ENCODE results near the gene TPCN1.
A peak's percentile ranks its signal among the peaks of the same experiment; 100 is the strongest.

The TPCN1 gene

GRCh38 chr12:113214895-113215400 lies 6.3 kb upstream of the TPCN1 start:
- no peak overlapping the region for H3K4me3 ChIP-seq (ENCODE audit: severe bottlenecking)
- DNase-seq (ENCODE audit: low spot score), result no peak
- H3K4me1 ChIP-seq (ENCODE audit: insufficient read depth, poor library complexity, severe bottlenecking), result peaks cover 21% of the 10 kb centered on the region
- H3K9me3 ChIP-seq (ENCODE audit: severe bottlenecking), result no peaks in the 10 kb centered on the region
- TF ChIP-seq CTCF (IDR thresholded peaks at IDR 0.05; ENCODE audit: poor library complexity, severe bottlenecking), result peak; percentile 15
- peak; percentile 91 for ATAC-seq (ENCODE audit: low read depth)
- H3K36me3 ChIP-seq (ENCODE audit: low read depth), result no peaks in the 10 kb centered on the region
- peak overlapping the region; percentile 74 for H3K27ac ChIP-seq (ENCODE audit: poor library complexity, severe bottlenecking)
- no peaks in the 10 kb centered on the region for H3K27me3 ChIP-seq (ENCODE audit: insufficient read depth, poor library complexity, severe bottlenecking)

- H3K4me1 ChIP-seq (ENCODE audit: insufficient read depth, poor library complexity, severe bottlenecking), result peaks cover 21% of the 10 kb centered on the region
- H3K9me3 ChIP-seq (ENCODE audit: severe bottlenecking), result no peaks in the 10 kb centered on the region
- H3K4me3 ChIP-seq (ENCODE audit: severe bottlenecking), result no peak overlapping the region
- H3K27ac ChIP-seq (ENCODE audit: poor library complexity, severe bottlenecking), result peak overlapping the region; percentile 74
- H3K36me3 ChIP-seq (ENCODE audit: low read depth), result no peaks in the 10 kb centered on the region
- no peaks in the 10 kb centered on the region for H3K27me3 ChIP-seq (ENCODE audit: insufficient read depth, poor library complexity, severe bottlenecking)
- no peak for TF ChIP-seq CTCF (IDR thresholded peaks at IDR 0.05; ENCODE audit: poor library complexity, severe bottlenecking)
- DNase-seq (ENCODE audit: low spot score), result no peak
- ATAC-seq (ENCODE audit: low read depth), result no peak
Measured at GRCh38 chr12:113216027-113216426, 5.2 kb upstream of the TPCN1 start.

- peak overlapping the region; percentile 42 for H3K4me3 ChIP-seq (ENCODE audit: severe bottlenecking)
- no peaks in the 10 kb centered on the region for H3K9me3 ChIP-seq (ENCODE audit: severe bottlenecking)
- H3K27me3 ChIP-seq (ENCODE audit: insufficient read depth, poor library complexity, severe bottlenecking), result no peaks in the 10 kb centered on the region
- DNase-seq (ENCODE audit: low spot score) (no peak), ATAC-seq (ENCODE audit: low read depth) (no peak; the same call in 2 of the 3 replicates)
- 0 out of 2 replicates have a peak, but pooled peaks cover 7% of the 10 kb centered on the region for H3K36me3 ChIP-seq (ENCODE audit: low read depth)
- no peak for TF ChIP-seq CTCF (IDR thresholded peaks at IDR 0.05; ENCODE audit: poor library complexity, severe bottlenecking)
- H3K4me1 ChIP-seq (ENCODE audit: insufficient read depth, poor library complexity, severe bottlenecking), result peaks cover 22% of the 10 kb centered on the region
- H3K27ac ChIP-seq (ENCODE audit: poor library complexity, severe bottlenecking), result no peak overlapping the region
Measured at GRCh38 chr12:113220593-113221180, 577 bp upstream of the TPCN1 start.

- ATAC-seq (ENCODE audit: low read depth) (no peak), DNase-seq (ENCODE audit: low spot score) (no peak)
- H3K9me3 ChIP-seq (ENCODE audit: severe bottlenecking), result no peaks in the 10 kb centered on the region
- H3K4me1 ChIP-seq (ENCODE audit: insufficient read depth, poor library complexity, severe bottlenecking), result peaks cover 17% of the 10 kb centered on the region
- peak overlapping the region; percentile 88 for H3K27ac ChIP-seq (ENCODE audit: poor library complexity, severe bottlenecking)
- peaks cover 18% of the 10 kb centered on the region for H3K36me3 ChIP-seq (ENCODE audit: low read depth)
- H3K27me3 ChIP-seq (ENCODE audit: insufficient read depth, poor library complexity, severe bottlenecking), result no peaks in the 10 kb centered on the region
- H3K4me3 ChIP-seq (ENCODE audit: severe bottlenecking), result peak overlapping the region; percentile 72
- no peak for TF ChIP-seq CTCF (IDR thresholded peaks at IDR 0.05; ENCODE audit: poor library complexity, severe bottlenecking)
Measured at GRCh38 chr12:113221997-113222729, 899 bp downstream of the TPCN1 start.

Measured in RWPE2 (cell line).